ENCODE results near the gene SENP1.

DNA sequence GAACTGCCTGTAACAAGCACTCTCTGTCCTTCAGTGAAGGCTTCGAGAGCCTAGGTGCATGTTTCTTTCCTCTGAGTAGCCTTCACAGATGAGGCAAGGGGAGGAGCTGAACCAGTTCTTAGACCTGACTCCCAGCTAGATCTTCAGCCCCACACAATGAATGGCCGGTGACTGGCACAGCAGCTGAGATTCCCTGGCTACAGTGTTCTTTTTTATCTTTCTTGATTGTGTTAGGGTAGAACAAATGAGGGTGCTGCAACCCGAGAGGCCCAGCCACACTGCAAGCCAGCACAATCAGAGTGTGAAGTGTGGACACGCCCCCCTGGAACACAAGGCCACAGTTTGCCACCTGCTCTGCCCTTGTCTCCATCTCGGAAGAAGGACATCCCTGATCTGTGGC, 82.5 kb downstream of the SENP1 start:
- TF ChIP-seq, protein P1, sequence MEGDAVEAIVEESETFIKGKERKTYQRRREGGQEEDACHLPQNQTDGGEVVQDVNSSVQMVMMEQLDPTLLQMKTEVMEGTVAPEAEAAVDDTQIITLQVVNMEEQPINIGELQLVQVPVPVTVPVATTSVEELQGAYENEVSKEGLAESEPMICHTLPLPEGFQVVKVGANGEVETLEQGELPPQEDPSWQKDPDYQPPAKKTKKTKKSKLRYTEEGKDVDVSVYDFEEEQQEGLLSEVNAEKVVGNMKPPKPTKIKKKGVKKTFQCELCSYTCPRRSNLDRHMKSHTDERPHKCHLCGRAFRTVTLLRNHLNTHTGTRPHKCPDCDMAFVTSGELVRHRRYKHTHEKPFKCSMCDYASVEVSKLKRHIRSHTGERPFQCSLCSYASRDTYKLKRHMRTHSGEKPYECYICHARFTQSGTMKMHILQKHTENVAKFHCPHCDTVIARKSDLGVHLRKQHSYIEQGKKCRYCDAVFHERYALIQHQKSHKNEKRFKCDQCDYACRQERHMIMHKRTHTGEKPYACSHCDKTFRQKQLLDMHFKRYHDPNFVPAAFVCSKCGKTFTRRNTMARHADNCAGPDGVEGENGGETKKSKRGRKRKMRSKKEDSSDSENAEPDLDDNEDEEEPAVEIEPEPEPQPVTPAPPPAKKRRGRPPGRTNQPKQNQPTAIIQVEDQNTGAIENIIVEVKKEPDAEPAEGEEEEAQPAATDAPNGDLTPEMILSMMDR (IDR thresholded peaks at IDR 0.05; ENCODE audit: insufficient read depth, low read length, poor library complexity, severe bottlenecking), result no peak
- no peak for TF ChIP-seq EZH2phosphoT487 (conservative IDR thresholded peaks at IDR 0.05; ENCODE audit: low read length)

Data from SU-DHL-6 (cell line).